Superior temporal gyrus (tissue), 1 donor: ENCODE results near the gene IRS1.

Experiments
- DNase-seq: peaks from one replicate; pipeline ENCODE4 v3.0.0-alpha.2; 2016; ENCODE audit errors: extremely low spot score

The IRS1 gene

DNA sequence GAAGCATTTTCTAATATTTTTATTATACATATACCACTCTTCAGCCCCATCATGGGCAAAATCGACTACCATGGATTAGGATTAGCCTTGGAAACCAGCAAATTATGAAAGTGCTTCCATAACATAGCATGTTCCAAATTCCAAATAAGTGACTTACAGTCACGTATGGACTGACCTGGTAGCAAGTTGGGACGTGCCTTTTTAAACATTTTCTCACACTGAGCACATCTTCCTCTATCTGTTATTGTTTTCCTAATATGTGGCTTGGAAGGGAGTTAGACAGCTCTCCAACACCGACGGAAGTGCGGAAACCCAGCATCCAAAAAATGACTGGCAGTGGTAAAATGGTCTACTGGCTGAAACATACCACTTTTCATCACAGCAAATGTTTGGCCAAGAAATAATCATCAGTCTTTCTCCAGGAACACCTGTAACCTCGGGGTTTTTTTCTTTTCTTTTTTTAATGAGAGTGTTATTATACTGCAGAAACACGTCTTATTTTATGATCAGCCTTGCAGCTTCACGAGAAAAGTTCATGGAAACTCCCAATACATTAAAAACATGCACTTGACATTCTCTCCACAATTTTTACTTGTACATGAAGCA lies 107.0 kb downstream of the IRS1 start:
- DNase-seq, result no peak

DNA sequence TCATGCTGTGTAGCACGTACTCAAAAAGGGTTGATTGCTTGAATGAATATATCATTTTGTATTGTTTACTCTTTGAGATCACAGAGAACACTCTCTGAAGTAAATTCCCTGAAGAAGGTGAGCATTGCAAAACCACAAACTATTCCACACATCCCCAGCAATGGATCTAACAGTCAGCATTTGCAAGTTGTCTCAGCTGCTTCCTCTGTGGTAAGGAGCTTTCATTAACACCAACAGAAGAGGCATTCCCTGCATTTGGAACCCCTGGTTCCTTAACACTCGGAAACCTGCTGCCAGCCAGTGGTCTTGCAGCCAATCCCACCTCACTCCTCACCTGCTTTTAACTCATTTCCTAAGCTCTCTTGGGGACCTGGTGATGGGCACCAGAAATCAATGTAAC lies 108.4 kb downstream of the IRS1 start:
- no peak for DNase-seq

DNA sequence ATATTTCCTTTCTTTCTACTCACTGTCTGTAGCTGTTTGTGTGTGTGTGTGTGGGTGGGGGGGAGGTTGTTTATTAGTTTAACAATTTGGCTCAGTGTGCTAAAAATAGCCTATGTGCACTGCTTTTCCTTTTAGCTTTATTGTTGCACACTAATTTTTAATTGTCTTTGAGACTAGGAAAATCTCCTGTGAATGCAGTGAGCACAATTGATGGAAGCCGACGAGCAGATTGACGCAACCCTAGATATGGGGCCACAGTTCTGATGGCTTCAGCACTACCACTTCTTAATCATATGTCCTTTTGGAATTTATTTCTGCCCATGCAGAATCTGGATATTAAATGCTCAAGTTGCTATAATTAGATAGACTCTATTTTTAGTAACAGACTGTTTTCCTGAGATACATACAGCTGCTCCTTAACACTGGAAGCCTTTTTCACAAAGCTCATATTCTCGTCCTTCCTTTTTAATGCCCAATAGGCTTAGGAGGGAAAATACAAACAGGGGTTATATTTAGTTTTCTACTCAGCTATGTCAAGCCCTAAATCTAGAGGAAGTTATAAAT lies 109.1 kb downstream of the IRS1 start:
- no peak for DNase-seq

DNA sequence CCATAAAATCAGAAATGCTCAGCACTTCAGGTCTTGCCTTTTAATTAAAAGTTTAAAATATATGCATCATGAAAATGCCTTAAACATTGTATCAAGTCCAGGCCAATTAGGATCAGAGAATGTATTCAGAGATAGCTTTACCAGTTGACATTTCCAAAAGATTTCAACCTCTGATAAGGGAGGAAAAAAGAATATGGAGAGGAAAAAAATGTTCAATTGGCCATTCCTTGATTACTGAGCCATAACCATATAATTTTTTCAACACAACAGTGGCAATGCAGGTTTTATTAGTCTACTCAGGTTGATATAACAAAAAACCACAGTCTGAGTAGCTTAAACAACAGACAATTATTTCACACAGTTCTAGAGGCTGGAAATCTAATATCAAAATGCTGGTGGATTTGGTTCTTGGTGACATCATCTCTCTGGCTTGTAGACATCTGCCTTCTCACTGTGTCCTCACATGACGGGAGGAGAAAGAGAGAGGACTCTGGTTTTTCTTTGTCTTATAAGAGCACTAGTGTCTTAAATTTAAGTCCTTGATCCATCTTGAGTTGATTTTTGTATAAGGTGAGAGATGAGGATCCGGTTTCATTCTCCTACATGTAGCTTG lies 111.9 kb downstream of the IRS1 start:
- DNase-seq, result no peak

DNA sequence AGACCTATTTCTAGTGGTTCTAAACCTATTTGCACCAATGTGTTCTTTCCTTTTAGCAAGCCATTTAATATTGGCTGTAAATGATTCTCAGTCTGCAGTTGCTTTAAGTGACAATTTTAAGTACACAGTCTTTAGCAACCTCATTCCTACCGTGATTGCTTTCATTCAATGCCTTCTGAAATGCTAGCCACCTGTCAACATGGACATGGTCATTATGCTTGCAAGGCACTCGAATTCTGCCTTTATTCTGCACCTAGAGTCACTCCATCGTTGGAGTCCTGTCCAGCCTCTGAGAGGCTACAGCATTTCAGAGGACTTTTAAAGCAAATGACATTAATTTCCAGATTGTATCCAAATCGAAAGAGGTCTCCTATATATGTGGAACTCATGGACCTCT lies 115.1 kb downstream of the IRS1 start:
- no peak for DNase-seq

DNA sequence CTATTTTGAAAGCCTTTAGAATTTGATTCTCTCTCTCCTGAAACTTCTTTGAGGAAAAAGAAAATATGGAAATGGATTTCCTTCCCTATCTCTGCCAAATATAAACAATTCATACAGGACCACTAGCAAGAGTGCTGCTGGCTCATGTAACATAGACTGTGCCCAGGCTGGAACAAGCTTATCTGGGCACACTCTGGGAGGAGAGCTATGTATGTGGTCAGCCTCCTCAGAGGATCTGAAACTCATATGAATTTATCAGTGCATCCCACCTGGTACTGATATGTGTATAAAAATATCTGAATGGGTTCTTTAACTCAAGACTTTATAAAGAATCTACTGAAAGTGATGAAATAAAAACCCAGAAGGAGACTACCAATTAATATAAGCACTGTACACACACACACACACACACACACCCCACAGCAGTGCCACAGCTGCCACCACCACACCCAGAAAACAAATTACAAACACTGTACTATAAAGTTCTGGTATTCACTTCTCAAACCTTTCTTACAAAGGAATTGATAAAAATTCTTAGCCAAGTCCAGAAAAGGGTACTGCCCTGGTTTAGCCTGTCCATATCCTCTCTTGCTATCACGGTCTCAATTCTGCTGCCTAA lies 115.6 kb downstream of the IRS1 start:
- no peak for DNase-seq

DNA sequence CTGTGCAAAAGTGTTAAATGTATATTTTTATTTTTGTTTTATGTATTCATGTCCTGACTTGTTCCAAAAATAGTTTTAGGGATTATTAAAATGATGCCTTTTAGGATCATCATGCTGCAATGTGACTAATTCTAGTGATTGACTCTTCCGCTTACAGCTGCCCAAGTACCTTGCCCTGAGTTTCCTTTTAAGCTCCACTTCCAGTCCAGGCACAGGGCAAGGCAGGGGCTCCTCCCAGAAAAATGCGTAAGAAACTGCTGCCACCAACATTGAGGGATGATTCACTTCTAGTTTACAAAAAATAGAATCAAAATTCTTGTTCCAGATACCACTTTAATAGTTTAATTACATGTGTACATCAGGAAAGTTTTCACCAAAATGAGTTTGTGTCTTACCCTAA lies 116.4 kb downstream of the IRS1 start:
- DNase-seq, result no peak
